GM12891 (cell line): Measurements from ENCODE around the gene DHX58.

Experiments used
- POLR2A ChIP-seq: IDR thresholded peaks from 2 replicates; pipeline ENCODE4 v1.6.1; 2011; ENCODE audit warnings: low read depth, low read length, control low read depth
- POLR2AphosphoS5 ChIP-seq: IDR thresholded peaks from 2 replicates; pipeline ENCODE4 v1.6.1; 2011; ENCODE audit warnings: low read depth, low read length, control low read depth
- POU2F2 ChIP-seq: IDR thresholded peaks from 2 replicates; pipeline ENCODE4 v1.6.1; 2011; ENCODE audit warnings: low read depth, mild to moderate bottlenecking, control low read depth, low read length, moderate library complexity
- TAF1 ChIP-seq: IDR thresholded peaks from 2 replicates; pipeline ENCODE4 v1.6.1; 2011; ENCODE audit warnings: low read depth, low read length, control low read depth

GRCh38 chr17:42111265-42111636, 1.3 kb downstream of the DHX58 start:
- TF ChIP-seq POLR2AphosphoS5 (no peak), POLR2A (no peak), TAF1 (no peak), POU2F2 (no peak)
